ENCODE results near the gene NFATC3. TPM values are rescaled to one million over a fixed set of nuclear protein-coding genes. Genes with fewer than 3 reads are reported as not detected.

NFATC3 gene
- 47.3 to 51.8 TPM (median 51.3 TPM) in 3 replicates for total RNA-seq

DNA sequence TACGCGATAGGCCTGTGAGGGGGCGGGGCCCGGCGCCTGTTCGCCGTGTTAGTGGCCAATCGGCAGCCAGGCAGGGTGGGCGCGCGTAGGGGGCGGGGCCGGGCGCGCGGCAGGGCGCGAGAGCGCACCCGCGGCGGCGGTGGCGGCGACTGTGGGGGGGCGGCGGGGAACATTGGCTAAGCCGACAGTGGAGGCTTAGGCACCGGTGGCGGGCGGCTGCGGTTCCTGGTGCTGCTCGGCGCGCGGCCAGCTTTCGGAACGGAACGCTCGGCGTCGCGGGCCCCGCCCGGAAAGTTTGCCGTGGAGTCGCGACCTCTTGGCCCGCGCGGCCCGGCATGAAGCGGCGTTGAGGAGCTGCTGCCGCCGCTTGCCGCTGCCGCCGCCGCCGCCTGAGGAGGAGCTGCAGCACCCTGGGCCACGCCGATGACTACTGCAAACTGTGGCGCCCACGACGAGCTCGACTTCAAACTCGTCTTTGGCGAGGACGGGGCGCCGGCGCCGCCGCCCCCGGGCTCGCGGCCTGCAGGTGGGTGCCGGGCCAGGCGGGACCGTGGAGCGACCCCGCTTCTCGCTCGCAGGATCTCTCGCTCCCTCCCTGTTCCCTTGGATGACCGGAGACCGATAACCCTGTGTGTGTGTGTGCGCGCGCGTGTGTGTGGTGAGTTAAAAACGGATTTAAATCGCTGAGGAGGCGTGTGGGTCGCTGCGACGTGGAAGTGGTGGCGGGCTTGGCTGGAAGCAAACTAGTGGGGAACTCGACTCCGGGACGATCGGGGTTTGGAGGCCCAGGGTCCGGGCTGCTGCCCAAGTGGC lies at the start of gene NFATC3:
TSS of gene NFATC3 (plus strand) at position 112 of the 813 bp plus-strand sequence. CDS start at position 424, 312 bp downstream.
- Mint-ChIP-seq H3K36me3 (no peaks in the 10 kb centered on the region), H3K9me3 (no peaks in the 10 kb centered on the region), H3K27me3 (ENCODE audit: low read depth) (no peaks in the 10 kb centered on the region), H3K4me3 (peak within 1 kb of the TSS; percentile 98), H3K4me1 (peaks cover 31% of the 10 kb centered on the region), H3K27ac (peak within 1 kb of the TSS; percentile 98)
- TF ChIP-seq, protein P1, sequence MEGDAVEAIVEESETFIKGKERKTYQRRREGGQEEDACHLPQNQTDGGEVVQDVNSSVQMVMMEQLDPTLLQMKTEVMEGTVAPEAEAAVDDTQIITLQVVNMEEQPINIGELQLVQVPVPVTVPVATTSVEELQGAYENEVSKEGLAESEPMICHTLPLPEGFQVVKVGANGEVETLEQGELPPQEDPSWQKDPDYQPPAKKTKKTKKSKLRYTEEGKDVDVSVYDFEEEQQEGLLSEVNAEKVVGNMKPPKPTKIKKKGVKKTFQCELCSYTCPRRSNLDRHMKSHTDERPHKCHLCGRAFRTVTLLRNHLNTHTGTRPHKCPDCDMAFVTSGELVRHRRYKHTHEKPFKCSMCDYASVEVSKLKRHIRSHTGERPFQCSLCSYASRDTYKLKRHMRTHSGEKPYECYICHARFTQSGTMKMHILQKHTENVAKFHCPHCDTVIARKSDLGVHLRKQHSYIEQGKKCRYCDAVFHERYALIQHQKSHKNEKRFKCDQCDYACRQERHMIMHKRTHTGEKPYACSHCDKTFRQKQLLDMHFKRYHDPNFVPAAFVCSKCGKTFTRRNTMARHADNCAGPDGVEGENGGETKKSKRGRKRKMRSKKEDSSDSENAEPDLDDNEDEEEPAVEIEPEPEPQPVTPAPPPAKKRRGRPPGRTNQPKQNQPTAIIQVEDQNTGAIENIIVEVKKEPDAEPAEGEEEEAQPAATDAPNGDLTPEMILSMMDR (IDR thresholded peaks at IDR 0.05; ENCODE audit: unreplicated experiment), result no peak
- DNase-seq (ENCODE audit: low spot score in 2 of 2, unreplicated experiment in 2 of 2), result peak; percentile 98 to 99

DNA sequence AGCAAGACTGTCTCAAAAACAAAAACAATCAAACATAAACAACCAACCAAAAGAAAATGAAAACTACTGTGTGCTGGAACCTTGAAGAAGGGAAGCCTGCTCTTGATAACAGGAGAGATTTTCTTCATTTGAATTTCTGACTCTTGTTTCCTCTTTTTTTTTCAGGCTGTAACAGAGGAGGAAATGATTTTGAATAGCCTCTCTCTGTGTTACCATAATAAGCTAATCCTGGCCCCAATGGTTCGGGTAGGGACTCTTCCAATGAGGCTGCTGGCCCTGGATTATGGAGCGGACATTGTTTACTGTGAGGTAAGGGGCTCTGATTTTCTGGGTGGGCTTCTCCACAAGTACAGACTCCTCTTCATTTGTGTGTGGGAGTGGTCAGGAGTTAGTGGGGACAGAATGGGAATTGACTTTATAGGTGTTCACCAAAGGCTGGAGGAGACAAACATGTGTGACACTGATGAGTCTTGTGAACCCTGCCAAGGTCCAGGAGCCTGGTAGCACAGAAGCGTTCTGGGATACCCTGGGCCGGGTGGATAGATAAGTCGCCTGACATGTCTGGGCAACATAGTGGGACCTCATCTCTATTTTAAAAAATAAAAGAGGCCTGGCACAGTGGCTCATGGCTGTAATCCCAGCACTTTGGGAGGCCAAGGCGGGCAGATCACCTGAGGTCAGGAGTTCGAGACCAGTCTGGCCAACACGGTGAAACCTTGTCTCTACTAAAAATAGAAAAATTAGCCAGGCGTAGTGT lies 47.2 kb upstream of the NFATC3 start:
- no peaks in the 10 kb centered on the region for H3K9me3 Mint-ChIP-seq
- H3K36me3 Mint-ChIP-seq, result peaks cover 18% of the 10 kb centered on the region
- no peaks in the 10 kb centered on the region for H3K4me1 Mint-ChIP-seq
- no peaks in the 10 kb centered on the region for H3K27me3 Mint-ChIP-seq (ENCODE audit: low read depth)
- TF ChIP-seq, protein P1 (IDR thresholded peaks at IDR 0.05; ENCODE audit: unreplicated experiment), result no peak
- H3K4me3 Mint-ChIP-seq, result no peak overlapping the region
- DNase-seq (ENCODE audit: low spot score in 2 of 2, unreplicated experiment in 2 of 2), result no peak
- H3K27ac Mint-ChIP-seq, result no peak overlapping the region

DNA sequence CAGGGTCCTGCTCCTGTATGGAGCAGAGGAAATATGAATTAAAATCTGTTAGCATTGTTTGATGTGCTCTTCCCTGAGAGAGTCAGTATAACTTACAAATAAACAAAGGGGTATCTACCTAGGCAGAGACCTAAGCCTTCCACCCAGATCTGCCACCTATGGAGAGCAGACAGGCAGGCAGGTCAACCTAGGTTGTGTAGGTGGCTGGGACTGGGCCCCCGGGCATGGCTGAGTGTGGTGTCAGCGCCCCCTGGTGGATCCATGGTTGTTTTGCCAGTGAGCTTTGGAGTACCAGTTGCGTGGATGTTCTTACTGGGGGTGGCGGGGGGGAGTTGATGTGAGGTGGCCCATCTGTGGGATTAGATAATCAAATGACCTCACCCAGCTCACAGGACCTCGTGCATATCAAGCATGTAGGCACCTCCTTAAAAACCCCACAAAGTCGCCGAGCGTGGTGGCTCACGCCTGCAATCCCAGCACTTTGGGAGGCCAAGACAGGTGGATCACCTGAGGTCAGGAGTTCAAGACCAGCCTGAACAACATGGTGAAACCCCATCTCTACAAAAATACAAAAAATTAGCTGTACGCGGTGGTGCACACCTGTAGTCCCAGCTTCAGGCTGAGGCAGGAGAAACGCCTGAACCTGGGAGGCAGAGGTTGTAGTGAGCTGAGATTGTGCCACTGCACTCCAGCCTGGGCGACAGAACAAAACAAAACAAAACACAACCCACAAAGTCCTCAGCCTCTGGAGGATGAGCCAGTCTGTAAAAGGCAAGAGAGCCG lies 44.5 kb upstream of the NFATC3 start:
- Mint-ChIP-seq H3K4me3 (no peak overlapping the region), H3K27me3 (ENCODE audit: low read depth) (no peaks in the 10 kb centered on the region), H3K9me3 (no peaks in the 10 kb centered on the region), H3K27ac (no peak overlapping the region), H3K4me1 (no peaks in the 10 kb centered on the region), H3K36me3 (peaks cover 22% of the 10 kb centered on the region)
- TF ChIP-seq, protein P1 (IDR thresholded peaks at IDR 0.05; ENCODE audit: unreplicated experiment), result peak; percentile 80
- peak; percentile 46 to 82 for DNase-seq (ENCODE audit: low spot score in 2 of 2, unreplicated experiment in 2 of 2)

DNA sequence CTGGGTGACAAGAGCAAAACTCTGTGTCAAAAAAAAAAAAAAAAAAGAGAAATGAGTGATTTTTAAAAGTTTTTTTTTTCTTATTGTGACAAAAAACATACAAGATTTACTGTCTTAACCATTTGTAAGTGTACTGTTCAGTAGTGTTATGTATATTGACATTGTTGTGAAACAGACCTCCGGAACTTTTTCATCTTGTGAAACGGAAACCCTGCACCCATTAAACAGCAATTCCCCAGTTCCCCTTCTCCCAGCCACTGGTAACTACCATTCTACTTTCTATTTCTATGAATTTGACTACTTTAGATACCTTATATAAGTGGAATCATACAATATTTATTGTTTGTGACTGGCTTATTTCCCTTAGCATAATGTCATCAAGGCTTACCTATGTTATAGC lies 43.4 kb upstream of the NFATC3 start:
- no peak overlapping the region for H3K4me3 Mint-ChIP-seq
- H3K36me3 Mint-ChIP-seq, result peaks cover 22% of the 10 kb centered on the region
- TF ChIP-seq, protein P1 (IDR thresholded peaks at IDR 0.05; ENCODE audit: unreplicated experiment), result no peak
- DNase-seq (ENCODE audit: low spot score in 2 of 2, unreplicated experiment in 2 of 2), result no peak
- no peaks in the 10 kb centered on the region for H3K27me3 Mint-ChIP-seq (ENCODE audit: low read depth)
- no peak overlapping the region for H3K27ac Mint-ChIP-seq
- no peaks in the 10 kb centered on the region for H3K4me1 Mint-ChIP-seq
- no peaks in the 10 kb centered on the region for H3K9me3 Mint-ChIP-seq

DNA sequence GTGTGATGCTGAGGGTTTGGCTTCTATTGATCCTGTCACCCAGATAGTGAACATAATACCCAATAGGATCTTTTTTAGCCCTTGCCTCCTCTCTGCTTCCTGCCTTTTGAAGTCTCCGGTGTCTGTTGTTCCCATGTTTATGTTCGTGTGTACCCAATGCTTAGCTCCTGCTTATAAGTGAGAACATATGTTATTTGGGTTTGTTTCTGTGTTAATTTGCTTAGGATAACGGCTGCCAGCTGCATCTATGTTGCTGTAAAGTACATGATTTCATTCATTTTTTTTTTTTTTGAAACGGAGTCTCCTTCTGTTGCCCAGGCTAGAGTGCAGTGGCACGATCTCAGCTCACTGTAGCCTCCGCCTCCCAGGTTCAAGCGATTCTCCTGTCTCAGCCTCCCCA lies 39.1 kb upstream of the NFATC3 start:
- H3K4me3 Mint-ChIP-seq, result no peak overlapping the region
- H3K36me3 Mint-ChIP-seq, result peaks cover 21% of the 10 kb centered on the region
- H3K9me3 Mint-ChIP-seq, result no peaks in the 10 kb centered on the region
- no peak for DNase-seq (ENCODE audit: low spot score in 2 of 2, unreplicated experiment in 2 of 2)
- no peaks in the 10 kb centered on the region for H3K4me1 Mint-ChIP-seq
- no peaks in the 10 kb centered on the region for H3K27me3 Mint-ChIP-seq (ENCODE audit: low read depth)
- no peak overlapping the region for H3K27ac Mint-ChIP-seq
- TF ChIP-seq, protein P1 (IDR thresholded peaks at IDR 0.05; ENCODE audit: unreplicated experiment), result no peak
